ENCODE measurements around the gene GVQW3. TPM values are rescaled to one million over a fixed set of nuclear protein-coding genes. Genes with fewer than 3 reads are reported as not detected.

Gene GVQW3
- total RNA-seq, 1 experiment from 2014 or later = 7.7 TPM

- TF ChIP-seq PREB (CRISPR knock-in tag; IDR thresholded peaks at IDR 0.05; ENCODE audit: borderline replicate concordance) = no peak
Observed at GRCh38 chr11:76388408-76388807, 7.3 kb downstream of the GVQW3 start (continued).

- ATAC-seq (no peak), DNase-seq (ENCODE audit: low spot score) (no peak)
- Mint-ChIP-seq H3K4me3 (no peak overlapping the region), H3K4me1 (peaks cover 7% of the 10 kb centered on the region), H3K27me3 (ENCODE audit: low read depth) (no peaks in the 10 kb centered on the region), H3K27ac (no peak overlapping the region), H3K9me3 (no peaks in the 10 kb centered on the region), H3K36me3 (no peaks in the 10 kb centered on the region)
- POLR2A ChIA-PET = no interaction called here
- no peak for TF ChIP-seq ZNF317 (CRISPR knock-in tag; IDR thresholded peaks at IDR 0.05; ENCODE audit: borderline replicate concordance, low read depth)
- TF ChIP-seq AR (CRISPR knock-in tag; IDR thresholded peaks at IDR 0.05) = no peak
- CTCF ChIA-PET = no interaction called here
Observed at GRCh38 chr11:76391021-76391420, 9.9 kb downstream of the GVQW3 start.

- ChIA-PET POLR2A (no interaction called here), CTCF (no interaction called here)
- no peak overlapping the region for H3K27ac Mint-ChIP-seq
- no peaks in the 10 kb centered on the region for H3K27me3 Mint-ChIP-seq (ENCODE audit: low read depth)
- H3K4me3 Mint-ChIP-seq = no peak overlapping the region
- no peak for DNase-seq (ENCODE audit: low spot score)
- H3K36me3 Mint-ChIP-seq = no peaks in the 10 kb centered on the region
- no peaks in the 10 kb centered on the region for H3K4me1 Mint-ChIP-seq
- TF ChIP-seq ESRRA (CRISPR knock-in tag; IDR thresholded peaks at IDR 0.05; ENCODE audit: borderline replicate concordance) (no peak), ZNF317 (CRISPR knock-in tag; IDR thresholded peaks at IDR 0.05; ENCODE audit: borderline replicate concordance, low read depth) (no peak), ERG (CRISPR knock-in tag; IDR thresholded peaks at IDR 0.05) (no peak), STAT6 (CRISPR knock-in tag; conservative IDR thresholded peaks at IDR 0.05; ENCODE audit: low read depth) (no peak), PRDM15 (CRISPR knock-in tag; IDR thresholded peaks at IDR 0.05) (no peak), E2F5 (CRISPR knock-in tag; IDR thresholded peaks at IDR 0.05) (no peak), ZNF532 (CRISPR knock-in tag; IDR thresholded peaks at IDR 0.05; ENCODE audit: borderline replicate concordance) (no peak), NR1H2 (CRISPR knock-in tag; IDR thresholded peaks at IDR 0.05) (no peak), NFE2L1 (CRISPR knock-in tag; IDR thresholded peaks at IDR 0.05) (no peak), ELF4 (CRISPR knock-in tag; IDR thresholded peaks at IDR 0.05; ENCODE audit: low read depth) (no peak), MAX (CRISPR knock-in tag; IDR thresholded peaks at IDR 0.05) (no peak), SP1 (CRISPR knock-in tag; conservative IDR thresholded peaks at IDR 0.05) (no peak)
- ATAC-seq = no peak
- H3K9me3 Mint-ChIP-seq = no peaks in the 10 kb centered on the region
Observed at GRCh38 chr11:76391811-76392475, 10.8 kb downstream of the GVQW3 start.

All from WTC11 (cell line).